ENCODE measurements around the gene PARD3B.

- TF ChIP-seq CTCF (IDR thresholded peaks at IDR 0.05; ENCODE audit: low read depth, low read length): no peak
- no peak for TF ChIP-seq MYC (IDR thresholded peaks at IDR 0.05; ENCODE audit: low read depth, low read length)
- TF ChIP-seq POLR2A (IDR thresholded peaks at IDR 0.05; ENCODE audit: extremely low read depth, insufficient read length): no peak
- no peak for TF ChIP-seq MAX (IDR thresholded peaks at IDR 0.05; ENCODE audit: low read depth, low read length)
Measured at GRCh38 chr2:204669382-204669781, 124.1 kb downstream of the PARD3B start.
